ENCODE data around the gene CARD11. TPM values are rescaled to one million over a fixed set of nuclear protein-coding genes. Genes with fewer than 3 reads are reported as not detected.

CARD11 gene
- total RNA-seq, 1 donor from 2014 or later: 0.37 TPM

DNA sequence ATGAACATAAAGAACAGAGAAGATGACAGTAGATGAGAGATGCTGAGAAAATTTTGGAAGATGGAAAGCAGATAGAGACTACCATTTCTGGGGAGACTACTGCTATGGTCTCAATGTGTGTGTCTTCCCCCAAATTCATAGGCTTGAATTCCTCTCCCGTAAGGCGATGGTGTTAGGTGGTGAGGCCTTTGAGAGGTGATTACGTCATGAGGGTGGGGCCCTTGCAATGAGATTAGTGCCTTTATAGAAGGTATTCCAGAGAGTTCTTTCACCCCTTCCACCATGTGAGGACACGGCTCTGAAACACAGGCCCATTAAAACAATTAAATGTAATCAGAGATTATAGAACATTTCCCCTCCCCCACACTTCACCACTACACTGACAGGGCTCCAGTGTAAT is 23.9 kb downstream of the CARD11 start:
- no peak for TF ChIP-seq CTCF (conservative IDR thresholded peaks at IDR 0.05)
- DNase-seq (ENCODE audit: low read depth, low spot score): no peak

GRCh38 chr7:3013975-3014792 is 29.5 kb downstream of the CARD11 start:
- TF ChIP-seq CTCF (conservative IDR thresholded peaks at IDR 0.05): no peak
- H3K9me3 Mint-ChIP-seq: no peaks in the 10 kb centered on the region
- H3K4me3 Mint-ChIP-seq: no peak overlapping the region
- H3K27ac Mint-ChIP-seq (ENCODE audit: unreplicated experiment): peak overlapping the region; percentile 80
- H3K36me3 Mint-ChIP-seq (ENCODE audit: low read depth): no peaks in the 10 kb centered on the region
- H3K4me1 Mint-ChIP-seq: peaks cover 4% of the 10 kb centered on the region
- DNase-seq (ENCODE audit: low read depth, low spot score): no peak
- H3K27me3 Mint-ChIP-seq (ENCODE audit: low read depth): no peaks in the 10 kb centered on the region

More for the DNA sequence above, 23.9 kb downstream of the CARD11 start:
- Mint-ChIP-seq H3K36me3 (ENCODE audit: low read depth) (peaks cover 8% of the 10 kb centered on the region), H3K4me3 (no peak overlapping the region), H3K4me1 (no peaks in the 10 kb centered on the region), H3K27me3 (ENCODE audit: low read depth) (no peaks in the 10 kb centered on the region), H3K27ac (ENCODE audit: unreplicated experiment) (no peak overlapping the region), H3K9me3 (peaks cover 11% of the 10 kb centered on the region)

DNA sequence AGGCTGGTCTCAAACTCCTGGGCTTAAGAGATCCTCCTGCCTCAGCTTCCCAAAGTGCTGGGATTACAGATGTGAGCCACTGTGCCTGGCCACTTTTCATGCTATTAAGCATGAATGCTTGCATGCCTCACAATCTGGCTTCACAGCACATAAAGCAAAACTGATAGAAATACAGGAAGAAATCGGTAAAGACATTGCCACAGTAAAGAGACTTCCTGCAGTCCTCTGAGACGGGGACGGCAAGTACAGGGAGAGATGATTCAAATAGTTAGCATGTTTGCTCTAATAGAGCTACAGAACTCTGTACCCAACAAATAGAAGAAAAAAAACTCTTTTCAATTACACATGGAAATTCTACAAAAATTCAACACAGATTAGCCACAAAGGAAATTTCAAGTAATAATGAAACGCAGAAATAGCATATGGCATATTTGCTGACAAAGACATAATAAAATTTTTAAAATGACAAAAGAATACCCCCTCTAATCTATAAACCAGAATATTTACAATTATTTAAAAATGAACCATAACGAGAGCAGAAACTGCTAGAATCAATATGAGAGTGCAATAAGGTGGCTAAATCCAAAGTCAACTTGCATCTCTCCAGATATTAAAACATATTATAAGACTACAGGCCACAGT is 32.3 kb downstream of the CARD11 start:
- no peak for DNase-seq (ENCODE audit: low read depth, low spot score)
- Mint-ChIP-seq H3K27ac (ENCODE audit: unreplicated experiment) (no peak overlapping the region), H3K36me3 (ENCODE audit: low read depth) (no peaks in the 10 kb centered on the region), H3K27me3 (ENCODE audit: low read depth) (no peaks in the 10 kb centered on the region), H3K9me3 (no peaks in the 10 kb centered on the region), H3K4me1 (peaks cover 4% of the 10 kb centered on the region), H3K4me3 (no peak overlapping the region)
- TF ChIP-seq CTCF (conservative IDR thresholded peaks at IDR 0.05): no peak

DNA sequence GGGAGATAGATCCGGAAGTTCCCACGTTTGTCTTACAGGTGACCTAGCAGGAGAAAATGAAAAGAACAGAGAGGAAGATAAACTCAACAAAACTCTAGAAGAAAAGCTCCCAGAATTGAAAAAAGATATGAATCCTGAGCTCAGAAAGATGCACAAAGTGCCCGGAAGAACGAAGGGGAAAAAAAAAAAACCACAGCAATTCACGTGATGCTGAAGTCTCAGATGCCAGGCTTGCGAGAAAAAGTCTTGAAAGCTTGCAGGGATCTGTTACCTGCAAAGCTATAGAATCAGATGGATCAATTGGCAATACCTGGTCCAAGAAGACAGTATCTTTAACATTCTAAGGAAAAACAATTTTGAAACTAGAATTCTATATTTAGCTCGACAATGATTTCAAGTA is 33.5 kb downstream of the CARD11 start:
- no peaks in the 10 kb centered on the region for H3K27me3 Mint-ChIP-seq (ENCODE audit: low read depth)

GRCh38 chr7:3009086-3009485 is 34.6 kb downstream of the CARD11 start:
- Mint-ChIP-seq H3K27ac (ENCODE audit: unreplicated experiment) (no peak overlapping the region), H3K4me1 (peaks cover 3% of the 10 kb centered on the region), H3K4me3 (no peak overlapping the region), H3K27me3 (ENCODE audit: low read depth) (no peaks in the 10 kb centered on the region), H3K9me3 (no peaks in the 10 kb centered on the region), H3K36me3 (ENCODE audit: low read depth) (no peaks in the 10 kb centered on the region)
- TF ChIP-seq CTCF (conservative IDR thresholded peaks at IDR 0.05): no peak
- DNase-seq (ENCODE audit: low read depth, low spot score): no peak

More for the DNA sequence above, 33.5 kb downstream of the CARD11 start:
- H3K4me3 Mint-ChIP-seq: no peak overlapping the region
- H3K9me3 Mint-ChIP-seq: no peaks in the 10 kb centered on the region
- DNase-seq (ENCODE audit: low read depth, low spot score): no peak
- peaks cover 4% of the 10 kb centered on the region for H3K4me1 Mint-ChIP-seq
- no peaks in the 10 kb centered on the region for H3K36me3 Mint-ChIP-seq (ENCODE audit: low read depth)
- TF ChIP-seq CTCF (conservative IDR thresholded peaks at IDR 0.05): no peak
- H3K27ac Mint-ChIP-seq (ENCODE audit: unreplicated experiment): no peak overlapping the region

Measured in neural crest cell (in vitro differentiated cells).